ENCODE data around the gene SSTR3. TPM values are rescaled to one million over a fixed set of nuclear protein-coding genes. Genes with fewer than 3 reads are reported as not detected.

The SSTR3 gene
- total and polyA plus RNA-seq, 9 of the 15 experiments (the other 6 are each of a cell fraction or from before 2014, with no cell fraction given) = 0.03 TPM; not detected in 8

DNA sequence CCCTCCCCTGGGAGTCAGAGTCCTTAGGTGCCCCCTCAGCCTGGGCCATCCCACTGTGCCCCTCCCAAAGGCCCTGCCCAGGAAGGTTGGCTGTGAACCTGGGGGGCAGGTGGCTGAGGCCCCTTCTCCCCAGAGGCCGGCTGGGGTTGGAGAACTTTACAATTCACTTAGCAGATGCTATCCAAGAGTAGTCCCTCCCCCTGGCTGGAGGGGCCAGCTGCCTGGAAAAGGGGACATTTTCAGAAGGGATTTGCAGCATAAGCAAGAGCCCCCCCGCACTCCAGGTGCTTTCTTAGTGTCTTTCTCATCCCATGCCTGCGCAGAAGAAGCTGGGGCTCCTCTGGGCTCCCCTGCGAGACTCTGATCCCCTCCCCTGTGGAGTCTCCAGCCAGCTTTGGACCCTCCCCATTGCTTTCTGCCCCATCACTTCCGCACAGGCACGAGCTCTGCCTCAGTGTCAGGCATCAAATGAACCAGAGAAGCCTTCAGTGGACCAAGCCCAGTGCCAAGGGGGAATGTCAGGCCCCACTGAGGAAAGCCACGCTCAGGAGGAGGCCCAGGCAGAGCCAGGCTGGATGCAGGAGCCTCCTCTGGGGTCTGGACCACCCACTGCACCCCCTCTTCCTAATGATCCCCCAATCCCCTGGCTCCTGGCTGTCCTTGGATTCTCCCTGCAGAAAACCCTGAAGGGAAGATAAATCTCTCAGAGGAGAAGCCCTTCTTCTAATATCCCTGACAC lies 3.7 kb downstream of the SSTR3 start:
- Histone ChIP-seq H3K4me2 (ENCODE audit: insufficient read depth, low read length) (no peak overlapping the region), H4K20me1 (replicated peaks; ENCODE audit: control insufficient read depth, insufficient read depth, low read length) (no peaks in the 10 kb centered on the region), H3K79me2 (ENCODE audit: control insufficient read depth, insufficient read depth, low read length) (no peaks in the 10 kb centered on the region), H3K27me3 (ENCODE audit: control insufficient read depth in 2 of 2, insufficient read depth in 2 of 2, low read length in 2 of 2) (peaks cover 0 to 10% of the 10 kb centered on the region in 2 experiments; a peak in 2 of 5 replicates), H2AFZ (ENCODE audit: low read depth, low read length) (no peak overlapping the region), H3K9me3 (replicated peaks; ENCODE audit: control insufficient read depth, insufficient read depth, low read depth, low read length) (no peaks in the 10 kb centered on the region), H3K9me1 (ENCODE audit: control insufficient read depth, insufficient read depth, low read length) (no peaks in the 10 kb centered on the region), H3K9ac (ENCODE audit: insufficient read depth in 1 of 2, low read depth in 2 of 2, low read length in 2 of 2) (no peak overlapping the region), H3K27ac (ENCODE audit: extremely low read depth, low read depth, low read length) (no peak overlapping the region), H3K36me3 (ENCODE audit: control insufficient read depth, insufficient read depth, low read length) (no peaks in the 10 kb centered on the region), H3K4me3 (no peak overlapping the region), H3K4me1 (replicated peaks in 1 of 2; ENCODE audit: control insufficient read depth in 2 of 2, insufficient read depth in 2 of 2, low read length in 2 of 2) (peaks cover 0 to 29% of the 10 kb centered on the region in 2 experiments; a peak in 3 of 5 replicates)
- TF ChIP-seq, protein P1, sequence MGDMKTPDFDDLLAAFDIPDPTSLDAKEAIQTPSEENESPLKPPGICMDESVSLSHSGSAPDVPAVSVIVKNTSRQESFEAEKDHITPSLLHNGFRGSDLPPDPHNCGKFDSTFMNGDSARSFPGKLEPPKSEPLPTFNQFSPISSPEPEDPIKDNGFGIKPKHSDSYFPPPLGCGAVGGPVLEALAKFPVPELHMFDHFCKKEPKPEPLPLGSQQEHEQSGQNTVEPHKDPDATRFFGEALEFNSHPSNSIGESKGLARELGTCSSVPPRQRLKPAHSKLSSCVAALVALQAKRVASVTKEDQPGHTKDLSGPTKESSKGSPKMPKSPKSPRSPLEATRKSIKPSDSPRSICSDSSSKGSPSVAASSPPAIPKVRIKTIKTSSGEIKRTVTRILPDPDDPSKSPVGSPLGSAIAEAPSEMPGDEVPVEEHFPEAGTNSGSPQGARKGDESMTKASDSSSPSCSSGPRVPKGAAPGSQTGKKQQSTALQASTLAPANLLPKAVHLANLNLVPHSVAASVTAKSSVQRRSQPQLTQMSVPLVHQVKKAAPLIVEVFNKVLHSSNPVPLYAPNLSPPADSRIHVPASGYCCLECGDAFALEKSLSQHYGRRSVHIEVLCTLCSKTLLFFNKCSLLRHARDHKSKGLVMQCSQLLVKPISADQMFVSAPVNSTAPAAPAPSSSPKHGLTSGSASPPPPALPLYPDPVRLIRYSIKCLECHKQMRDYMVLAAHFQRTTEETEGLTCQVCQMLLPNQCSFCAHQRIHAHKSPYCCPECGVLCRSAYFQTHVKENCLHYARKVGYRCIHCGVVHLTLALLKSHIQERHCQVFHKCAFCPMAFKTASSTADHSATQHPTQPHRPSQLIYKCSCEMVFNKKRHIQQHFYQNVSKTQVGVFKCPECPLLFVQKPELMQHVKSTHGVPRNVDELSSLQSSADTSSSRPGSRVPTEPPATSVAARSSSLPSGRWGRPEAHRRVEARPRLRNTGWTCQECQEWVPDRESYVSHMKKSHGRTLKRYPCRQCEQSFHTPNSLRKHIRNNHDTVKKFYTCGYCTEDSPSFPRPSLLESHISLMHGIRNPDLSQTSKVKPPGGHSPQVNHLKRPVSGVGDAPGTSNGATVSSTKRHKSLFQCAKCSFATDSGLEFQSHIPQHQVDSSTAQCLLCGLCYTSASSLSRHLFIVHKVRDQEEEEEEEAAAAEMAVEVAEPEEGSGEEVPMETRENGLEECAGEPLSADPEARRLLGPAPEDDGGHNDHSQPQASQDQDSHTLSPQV (IDR thresholded peaks at IDR 0.05) = no peak
- TF ChIP-seq DPF2 (IDR thresholded peaks at IDR 0.05) (no peak), ZNF830 (CRISPR knock-in tag; IDR thresholded peaks at IDR 0.05) (no peak)
- TF ChIP-seq, protein P2, sequence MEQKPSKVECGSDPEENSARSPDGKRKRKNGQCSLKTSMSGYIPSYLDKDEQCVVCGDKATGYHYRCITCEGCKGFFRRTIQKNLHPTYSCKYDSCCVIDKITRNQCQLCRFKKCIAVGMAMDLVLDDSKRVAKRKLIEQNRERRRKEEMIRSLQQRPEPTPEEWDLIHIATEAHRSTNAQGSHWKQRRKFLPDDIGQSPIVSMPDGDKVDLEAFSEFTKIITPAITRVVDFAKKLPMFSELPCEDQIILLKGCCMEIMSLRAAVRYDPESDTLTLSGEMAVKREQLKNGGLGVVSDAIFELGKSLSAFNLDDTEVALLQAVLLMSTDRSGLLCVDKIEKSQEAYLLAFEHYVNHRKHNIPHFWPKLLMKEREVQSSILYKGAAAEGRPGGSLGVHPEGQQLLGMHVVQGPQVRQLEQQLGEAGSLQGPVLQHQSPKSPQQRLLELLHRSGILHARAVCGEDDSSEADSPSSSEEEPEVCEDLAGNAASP (IDR thresholded peaks at IDR 0.05) = no peak
- BruUV-seq (replicated peaks) = no TSS peak
- FAIRE-seq = no peak
- no peak for DNase-seq (ENCODE audit: extremely low read depth in 1 of 4, low spot score in 3 of 4)
- ChIA-PET POLR2A (interaction anchor here (1.0 to 1.4 kb wide), 2 partner anchors 9 to 34 kb away, joined by 3 to 4 read pairs; no protein-coding TSS in a partner anchor), CTCF (ENCODE audit: low intra/inter-chr PET ratio) (no interaction called here)
- in situ Hi-C loops (cut with MboI) = no loop called here
- intact Hi-C loops (cut with micrococcal nuclease) = no loop called here
- no peak for ATAC-seq
- 6% methylated on average over 6 of the region's 7 CpGs for WGBS (ENCODE audit: insufficient coverage, low coverage, missing lambda C conversion rate)

All from K562 (cell line).